HG03558 (cell line): ENCODE results near the gene TMEM8B.

Experiments
- ATAC-seq: cut with Tn5 transposase; IDR thresholded peaks from one replicate; pipeline ENCODE4 v1.9.1; 2021; ENCODE audit warnings: moderate number of reproducible peaks; ENCODE audit not compliant: unreplicated experiment; ENCODE audit errors: extremely low read depth

The TMEM8B gene

GRCh38 chr9:35811381-35812024, 17.5 kb upstream of the TMEM8B start:
- ATAC-seq = no peak

- ATAC-seq = peak; percentile 50
These were observed 16.9 kb upstream of the TMEM8B start, which contains the start of gene SPAG8 for GRCh38 chr9:35812025-35812602. Gene SPAG8 (minus strand): TSS chr9:35812262. CDS start chr9:35812147, 115 bp downstream.

DNA sequence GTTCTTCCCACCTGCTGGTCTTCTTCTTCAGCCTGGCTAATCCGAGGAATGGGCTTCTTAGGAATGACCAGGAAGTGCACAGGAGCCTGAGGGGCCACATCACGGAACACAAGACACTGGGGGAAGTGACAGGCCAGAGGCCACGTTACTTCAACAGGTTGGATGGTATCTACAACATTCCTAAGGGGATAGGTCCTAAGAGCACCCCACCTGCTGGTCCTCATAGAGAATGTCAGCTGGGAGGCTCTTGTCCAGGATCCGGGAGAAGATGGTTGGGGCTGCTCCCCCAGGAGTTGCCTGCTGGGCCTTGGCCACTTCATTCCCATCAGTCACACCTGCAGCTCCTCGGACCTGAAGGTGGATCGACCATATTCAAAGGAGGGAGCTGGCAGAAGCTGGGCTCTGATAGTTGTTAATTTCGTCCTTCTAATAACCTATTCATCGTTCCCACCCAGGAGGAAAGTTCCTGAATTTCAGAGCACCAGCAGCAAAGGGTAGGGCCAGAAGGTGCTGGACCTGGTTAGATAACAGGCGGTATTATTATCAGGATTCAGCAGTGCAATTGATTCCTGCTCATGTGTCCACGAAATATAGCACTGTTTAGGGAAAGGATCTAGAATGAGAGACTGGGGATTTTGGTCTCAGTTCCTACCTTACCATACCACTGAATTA, 15.5 kb upstream of the TMEM8B start:
- ATAC-seq = no peak

GRCh38 chr9:35814106-35814840, 14.8 kb upstream of the TMEM8B start:
- ATAC-seq = peak; percentile 15

GRCh38 chr9:35814841-35815543, 14.0 kb upstream of the TMEM8B start, which contains the start of gene HINT2:
Gene HINT2 (minus strand): TSS chr9:35815042. CDS start chr9:35814979, 63 bp downstream.
- ATAC-seq = peak; percentile 39

DNA sequence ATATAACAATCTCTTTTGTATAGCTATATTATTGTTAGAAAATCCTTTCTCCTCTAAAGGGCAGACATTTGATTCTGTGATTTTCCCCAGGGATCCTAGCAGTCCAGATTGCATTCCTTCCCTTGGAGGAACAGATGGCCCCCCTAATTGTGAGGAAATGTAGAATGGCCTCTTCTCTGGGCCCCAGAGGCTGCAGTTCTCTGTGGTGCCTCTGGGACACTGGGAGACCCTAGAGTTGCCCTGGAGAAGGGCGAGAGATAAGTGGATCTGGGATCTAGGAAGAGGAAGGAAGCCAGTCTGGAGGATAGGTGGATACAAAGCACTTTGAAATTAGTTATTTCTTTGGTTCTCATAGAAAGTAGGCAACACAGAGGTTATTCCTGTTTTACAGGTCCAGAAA, 12.3 kb upstream of the TMEM8B start:
- no peak for ATAC-seq

DNA sequence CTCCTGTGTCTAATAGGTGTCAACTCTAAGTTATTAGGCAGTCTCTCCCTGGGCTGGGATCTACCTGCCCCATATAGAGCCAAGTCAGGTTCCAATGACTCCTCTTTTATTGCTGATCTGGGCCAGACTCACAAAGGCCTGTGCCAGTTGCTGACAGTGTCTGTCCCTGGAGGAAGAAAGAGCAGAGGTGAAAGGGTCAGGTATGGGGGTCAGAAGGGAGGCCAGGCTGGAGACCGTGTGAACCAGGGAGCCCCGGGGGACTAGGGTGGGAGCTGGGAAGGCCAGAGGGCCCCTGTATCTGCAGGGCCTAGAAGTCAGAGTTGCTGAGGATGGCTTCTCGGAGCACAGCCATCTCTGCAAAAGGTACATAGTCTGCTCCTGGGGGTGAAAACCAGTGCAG, 10.7 kb upstream of the TMEM8B start:
- ATAC-seq = no peak

- ATAC-seq = no peak
These were observed 9.0 kb upstream of the TMEM8B start for GRCh38 chr9:35820076-35820475.

DNA sequence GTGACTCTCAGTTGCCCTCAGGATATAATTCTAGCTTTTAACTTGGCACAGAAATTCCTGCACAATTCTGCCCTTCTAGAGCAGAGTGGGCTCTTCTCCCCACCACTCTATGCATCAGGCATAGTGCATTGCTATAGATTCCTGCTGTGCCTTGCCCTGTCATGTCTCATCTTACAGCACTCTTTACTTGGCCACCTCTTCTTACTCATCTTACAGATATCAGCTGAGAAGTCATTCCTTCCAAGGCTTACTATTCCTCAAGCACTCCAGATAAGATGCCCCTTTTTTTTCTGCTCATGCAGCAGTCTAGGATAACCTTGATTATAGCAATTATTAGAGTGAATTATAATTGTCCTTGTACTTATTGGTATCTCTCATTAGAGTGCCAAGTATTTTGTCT, 6.1 kb upstream of the TMEM8B start:
- no peak for ATAC-seq

GRCh38 chr9:35826071-35826701, 2.8 kb upstream of the TMEM8B start:
- no peak for ATAC-seq

- no peak for ATAC-seq
These were observed 1.5 kb upstream of the TMEM8B start for GRCh38 chr9:35827486-35827885.

- no peak for ATAC-seq
These were observed 328 bp upstream of the TMEM8B start, which contains the start of gene FAM221B for GRCh38 chr9:35828716-35829083. Gene FAM221B (minus strand): TSS chr9:35828732. CDS start chr9:35826161, 2,571 bp downstream.

DNA sequence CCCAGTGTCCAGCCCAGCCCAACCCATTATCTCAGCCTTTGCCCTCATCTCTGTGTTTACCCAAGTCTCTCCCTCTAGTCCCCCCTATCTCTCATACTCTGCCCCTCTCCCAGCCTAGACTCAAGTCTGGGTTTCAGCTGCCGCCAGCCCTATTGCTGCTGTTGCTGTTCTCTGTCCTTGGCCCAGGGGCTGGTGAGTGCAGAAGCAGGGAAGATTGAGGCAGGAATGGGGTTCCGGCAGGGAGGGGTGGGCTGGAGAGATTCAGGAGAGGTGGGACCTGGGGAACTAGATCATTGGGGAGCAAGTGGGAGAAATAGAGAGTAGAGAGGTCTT, 702 bp downstream of the TMEM8B start:
- no peak for ATAC-seq

GRCh38 chr9:35831040-35831439, 2.0 kb downstream of the TMEM8B start:
- no peak for ATAC-seq

DNA sequence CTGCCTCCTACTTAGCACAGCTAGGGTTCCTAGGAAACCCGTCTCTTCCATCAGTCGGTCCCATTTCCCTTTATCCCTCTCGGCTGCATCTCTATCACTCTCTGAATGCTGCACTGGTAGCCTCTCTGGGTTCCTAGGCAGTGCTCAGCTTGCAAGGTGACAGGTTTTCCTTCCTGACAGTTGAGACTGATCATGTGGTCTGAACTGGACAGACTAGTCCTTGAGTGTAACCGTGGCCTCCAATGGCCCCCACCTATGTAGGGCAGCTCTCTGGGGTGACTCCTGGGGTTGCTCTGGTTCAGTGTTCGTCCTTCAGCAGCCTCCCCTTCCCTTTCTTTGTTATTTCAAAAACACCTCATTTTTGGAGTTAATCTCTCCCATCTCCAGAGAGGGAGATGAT, 3.8 kb downstream of the TMEM8B start:
- no peak for ATAC-seq

GRCh38 chr9:35834260-35835215, 5.5 kb downstream of the TMEM8B start:
- ATAC-seq = no peak

- ATAC-seq = no peak
These were observed 6.2 kb downstream of the TMEM8B start for GRCh38 chr9:35835216-35835632.

- ATAC-seq = no peak
These were observed 6.7 kb downstream of the TMEM8B start for GRCh38 chr9:35835766-35836165.

GRCh38 chr9:35836595-35836994, 7.6 kb downstream of the TMEM8B start:
- ATAC-seq = no peak
